HG02759 (cell line): ENCODE results near the gene MAB21L3.
A peak's percentile ranks its signal among the peaks of the same experiment; 100 is the strongest.

Experiments used
- ATAC-seq: cut with Tn5 transposase; IDR thresholded peaks from one replicate; pipeline ENCODE4 v1.9.1; 2021; ENCODE audit warnings: mild to moderate bottlenecking, moderate library complexity; ENCODE audit not compliant: unreplicated experiment

MAB21L3 gene

DNA sequence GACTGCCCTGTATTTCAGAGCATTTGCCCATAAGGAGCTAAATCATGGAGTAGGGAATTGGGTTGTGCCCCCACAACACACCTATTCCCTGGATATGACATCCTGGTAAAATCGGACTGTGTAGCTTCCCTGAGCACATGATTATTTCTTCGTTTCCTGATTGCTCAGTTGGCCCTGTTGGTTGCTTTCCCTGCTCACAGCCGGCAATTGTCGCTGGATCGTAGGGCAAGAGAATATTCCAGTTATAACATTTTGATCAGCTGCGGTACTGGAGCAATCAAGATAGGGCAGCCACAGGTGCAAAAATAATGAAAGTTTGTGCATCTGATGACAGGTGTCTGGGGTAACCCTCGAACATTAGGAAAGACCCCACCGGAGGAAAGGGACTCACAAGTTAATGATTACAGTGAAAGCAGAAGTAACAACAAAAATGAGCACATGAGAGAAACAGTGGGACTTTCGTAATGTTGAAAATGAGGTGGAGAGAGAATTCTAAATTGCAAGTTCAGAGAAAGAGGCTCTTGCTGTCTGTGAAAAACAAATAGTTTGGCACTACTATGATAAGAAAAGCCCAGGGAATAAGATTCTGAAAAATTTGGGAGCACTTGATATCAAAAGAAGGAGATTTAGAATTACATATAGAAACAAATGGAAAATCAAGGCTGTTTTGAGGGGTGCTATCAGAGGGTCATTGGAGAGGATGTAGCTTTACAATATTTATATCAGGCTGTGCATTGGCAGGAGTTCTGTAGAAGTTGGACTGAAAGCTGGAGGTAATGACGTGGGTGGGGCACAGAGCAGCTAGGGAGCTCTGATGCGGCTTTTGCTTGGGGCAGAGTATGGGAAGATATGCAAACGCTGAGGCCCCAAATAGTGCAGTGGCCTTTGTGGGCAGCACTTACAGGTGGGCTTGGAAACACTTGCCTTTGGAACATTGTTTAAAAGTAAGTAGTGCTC, at the start of gene MAB21L3:
Gene MAB21L3, plus strand, starts transcription at position 833 of the 957 bp plus-strand sequence. CDS start 1,217 bp downstream, outside the sequence.
- ATAC-seq: peak; percentile 79

DNA sequence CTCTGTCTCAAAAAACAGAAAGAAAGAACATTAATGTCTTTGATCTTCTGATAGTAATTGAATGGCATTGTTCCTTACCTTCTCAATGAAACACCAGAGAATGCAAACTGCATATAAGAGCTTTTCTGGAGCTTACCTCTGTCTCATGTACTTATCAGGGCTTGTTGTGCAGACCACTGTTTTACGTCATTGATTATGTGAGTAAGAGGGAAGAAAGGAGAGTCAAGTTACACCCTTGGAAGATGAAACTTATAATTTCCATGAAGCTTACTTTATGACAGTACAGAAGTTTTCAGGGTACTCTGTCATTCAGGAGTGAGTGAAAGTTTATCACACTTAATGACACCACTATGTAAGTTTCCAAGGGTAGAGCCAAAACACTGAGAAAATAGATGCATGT, 49.0 kb upstream of the MAB21L3 start:
- ATAC-seq: no peak

DNA sequence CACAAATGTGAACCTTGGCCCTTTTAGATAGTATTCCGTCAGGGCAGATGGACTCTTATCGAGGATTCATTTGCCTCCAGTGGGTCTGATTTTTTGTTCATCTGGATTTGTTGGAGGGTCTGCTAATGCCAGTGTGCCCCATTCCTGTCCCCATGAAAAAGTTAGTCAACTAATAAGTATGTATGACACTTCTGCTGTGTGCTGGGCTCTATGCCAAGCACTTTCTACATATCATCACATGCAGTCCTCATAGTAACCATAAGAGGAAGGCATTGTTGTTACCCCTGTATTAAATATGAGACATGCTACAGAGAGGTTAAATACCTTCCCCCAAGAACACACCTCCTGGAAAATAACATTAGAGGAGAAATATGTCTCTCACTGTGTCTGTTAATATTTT, 46.6 kb upstream of the MAB21L3 start:
- no peak for ATAC-seq

DNA sequence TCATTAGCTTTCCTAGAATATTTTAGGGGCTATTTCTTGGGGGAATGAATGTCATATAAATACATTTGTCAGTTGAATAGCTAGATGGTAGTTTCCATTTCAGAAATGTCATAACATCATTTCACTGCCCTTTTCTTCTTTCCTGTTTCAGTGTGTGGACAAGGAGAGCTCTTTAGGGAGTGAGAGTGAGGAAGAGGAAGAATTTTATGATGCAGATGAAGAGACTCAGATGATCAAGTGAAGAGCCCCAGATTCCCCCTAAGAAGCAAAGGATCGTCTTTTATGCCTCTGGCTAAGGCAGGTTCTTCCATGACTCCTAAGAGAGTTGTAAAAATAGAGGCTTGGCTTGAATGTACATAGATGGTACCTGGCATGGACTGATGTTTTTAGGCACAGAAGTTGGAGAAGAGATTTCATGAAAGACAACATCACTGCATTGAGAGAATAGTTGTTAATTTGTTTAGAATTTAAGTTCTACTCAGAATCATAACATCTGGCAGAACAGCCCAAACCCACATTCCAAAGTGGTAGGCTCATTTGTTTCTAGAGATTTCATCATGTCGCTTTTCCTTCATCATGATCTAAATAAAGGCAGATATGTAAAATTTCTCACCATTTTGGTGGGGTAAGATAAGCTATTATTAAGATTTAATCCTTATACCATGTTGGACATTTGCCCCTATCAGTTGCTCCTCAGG, 44.2 kb upstream of the MAB21L3 start:
- ATAC-seq: no peak

DNA sequence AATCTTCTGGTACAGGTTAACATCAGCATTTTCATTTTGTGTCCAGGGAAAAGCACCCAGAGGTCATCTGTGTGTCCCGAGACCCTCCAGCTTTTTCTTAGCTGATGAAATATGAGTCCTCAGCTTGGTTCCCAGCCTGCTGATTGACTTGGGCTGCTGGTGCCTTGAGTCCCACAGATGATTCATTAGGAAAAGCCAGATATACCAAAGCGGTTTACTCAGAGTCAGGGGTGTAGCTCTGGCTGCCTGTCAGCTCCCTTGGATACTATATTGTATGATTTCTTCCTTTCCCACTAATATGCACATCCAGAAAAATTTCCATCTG, 43.7 kb upstream of the MAB21L3 start:
- ATAC-seq: no peak

DNA sequence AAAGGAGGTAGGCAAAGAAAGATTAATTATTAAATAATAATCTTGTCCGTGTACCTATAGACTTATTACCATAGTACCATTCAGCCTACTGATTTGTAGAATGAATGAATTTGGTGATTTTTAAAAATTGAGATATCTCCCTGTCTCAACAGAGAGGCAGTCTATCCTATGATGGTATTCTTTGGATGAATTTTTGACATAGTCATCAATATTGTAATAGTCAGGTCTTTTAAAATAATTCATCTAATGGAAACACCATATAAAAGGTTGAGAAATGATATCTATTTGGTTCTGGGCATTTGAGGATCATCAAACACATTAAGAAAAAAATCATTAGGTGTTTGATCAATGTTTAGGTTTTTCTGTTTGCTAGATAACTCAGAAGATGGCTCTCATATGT, 35.6 kb upstream of the MAB21L3 start:
- no peak for ATAC-seq

DNA sequence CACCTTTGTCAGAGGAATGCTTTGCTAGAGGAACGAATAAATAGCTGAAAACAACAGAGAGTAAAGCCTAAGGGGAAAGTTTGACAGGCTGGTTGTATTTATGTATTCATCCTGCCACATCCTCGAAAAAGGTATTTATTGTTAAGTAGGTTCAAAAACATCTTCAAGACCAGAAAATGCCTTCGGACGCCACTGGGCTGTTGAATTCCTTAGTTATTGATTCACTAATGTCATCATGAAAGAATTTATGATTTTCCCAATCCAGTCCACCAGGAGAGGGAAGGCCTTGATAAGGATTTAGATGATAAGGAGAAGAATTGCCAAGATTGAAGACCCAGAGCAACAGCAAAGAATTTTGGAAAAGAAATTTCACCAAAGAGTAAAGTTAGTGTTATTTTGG, 35.2 kb upstream of the MAB21L3 start:
- no peak for ATAC-seq

DNA sequence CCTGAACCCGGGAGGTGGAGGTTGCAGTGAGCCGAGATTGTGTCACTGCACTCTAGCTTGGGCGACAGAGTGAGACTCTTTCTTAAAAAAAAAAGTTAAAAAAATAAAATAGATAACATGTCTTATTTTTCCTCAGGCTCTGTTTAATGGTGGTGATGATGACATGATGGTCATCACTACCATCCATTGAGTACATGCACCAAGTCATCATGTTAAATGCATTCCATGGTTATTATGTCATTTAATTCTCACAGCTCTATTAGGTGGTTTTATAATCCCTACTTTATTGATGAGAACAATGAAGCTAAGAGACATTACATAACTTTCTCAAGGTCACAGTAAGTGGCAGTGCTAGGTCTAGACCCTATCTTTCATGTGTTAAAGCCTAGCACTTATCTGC, 34.4 kb upstream of the MAB21L3 start:
- ATAC-seq: no peak

DNA sequence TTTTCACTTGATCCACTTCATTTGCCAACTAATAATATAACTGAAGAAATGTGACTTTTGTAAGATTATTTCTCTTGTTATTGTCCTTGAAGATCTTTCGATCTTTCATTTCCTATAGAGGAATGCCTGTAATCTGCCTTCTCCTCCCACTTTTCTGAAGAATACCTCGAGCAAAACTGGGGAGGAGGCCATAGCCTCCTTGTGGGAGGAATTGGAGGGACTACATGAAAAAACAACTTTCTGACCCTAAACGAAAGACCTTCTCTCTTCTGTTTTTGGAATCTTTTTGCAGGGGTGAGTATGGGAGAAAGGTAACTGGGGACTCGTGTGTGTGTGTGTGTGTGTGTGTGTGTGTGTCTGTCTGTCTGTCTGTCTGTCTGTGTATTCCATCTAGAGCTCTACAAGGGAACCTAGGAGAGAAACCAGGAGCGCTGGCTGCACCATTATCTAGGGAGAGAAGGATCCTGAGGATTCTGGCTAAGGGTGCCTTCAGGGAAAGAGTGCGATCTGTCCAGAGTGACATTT, 32.4 kb upstream of the MAB21L3 start:
- ATAC-seq: no peak

DNA sequence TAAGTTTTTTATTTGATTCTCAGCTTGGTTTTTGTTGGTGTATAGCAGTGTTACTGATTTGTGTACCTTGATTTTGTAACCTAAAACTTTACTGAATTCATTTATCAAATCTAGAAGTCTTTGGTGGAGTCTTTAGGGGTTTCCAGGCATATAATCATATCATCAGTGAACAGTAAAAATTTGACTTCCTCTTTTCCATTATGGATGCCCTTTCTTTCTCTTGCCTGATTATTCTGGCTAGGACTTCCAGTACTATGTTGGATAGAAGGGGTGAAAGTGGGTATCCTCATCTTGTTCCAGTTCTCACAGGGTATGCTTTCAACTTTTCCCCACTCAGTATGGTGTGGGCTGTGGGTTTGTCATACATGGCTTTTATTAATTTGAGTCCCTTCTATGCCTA, 23.6 kb upstream of the MAB21L3 start:
- ATAC-seq: no peak

DNA sequence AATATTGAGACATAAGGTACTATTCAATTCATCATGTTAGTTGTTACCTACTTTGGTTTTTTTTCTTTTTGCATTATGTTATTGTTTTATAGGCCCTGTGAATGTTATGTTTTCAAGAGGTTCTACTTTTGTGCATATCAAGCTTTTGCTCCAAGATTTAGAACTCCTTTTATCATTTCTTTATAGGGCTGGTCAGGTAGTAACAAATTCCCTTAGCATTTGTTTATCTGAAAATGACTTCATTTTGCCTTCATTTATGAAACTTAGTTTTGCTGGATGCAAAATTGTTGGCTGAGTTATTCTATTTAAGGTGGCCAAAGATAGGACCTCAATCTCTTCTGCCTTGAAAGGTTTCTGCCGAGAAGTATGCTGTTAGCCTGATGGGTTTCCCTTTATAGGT, 21.3 kb upstream of the MAB21L3 start:
- no peak for ATAC-seq

DNA sequence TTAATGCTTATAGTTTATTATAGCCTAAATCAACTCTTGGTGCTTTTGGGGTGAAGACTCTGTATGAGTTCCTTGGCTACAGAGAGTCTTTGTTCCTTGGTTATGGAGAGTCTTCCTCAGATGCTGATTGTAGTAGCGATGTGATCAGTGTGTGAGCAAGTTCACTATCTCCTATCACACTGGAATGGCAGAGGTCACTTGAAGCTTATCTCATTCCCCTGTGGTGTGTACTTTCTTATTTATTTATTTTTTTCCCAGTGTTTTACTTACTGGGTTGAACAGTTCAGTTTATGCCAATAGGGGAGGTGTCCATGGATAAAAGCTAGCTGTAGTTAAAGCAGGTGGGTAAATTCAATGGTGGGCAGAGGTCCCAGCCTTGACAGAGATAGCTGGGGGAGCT, 20.1 kb upstream of the MAB21L3 start:
- ATAC-seq: no peak

DNA sequence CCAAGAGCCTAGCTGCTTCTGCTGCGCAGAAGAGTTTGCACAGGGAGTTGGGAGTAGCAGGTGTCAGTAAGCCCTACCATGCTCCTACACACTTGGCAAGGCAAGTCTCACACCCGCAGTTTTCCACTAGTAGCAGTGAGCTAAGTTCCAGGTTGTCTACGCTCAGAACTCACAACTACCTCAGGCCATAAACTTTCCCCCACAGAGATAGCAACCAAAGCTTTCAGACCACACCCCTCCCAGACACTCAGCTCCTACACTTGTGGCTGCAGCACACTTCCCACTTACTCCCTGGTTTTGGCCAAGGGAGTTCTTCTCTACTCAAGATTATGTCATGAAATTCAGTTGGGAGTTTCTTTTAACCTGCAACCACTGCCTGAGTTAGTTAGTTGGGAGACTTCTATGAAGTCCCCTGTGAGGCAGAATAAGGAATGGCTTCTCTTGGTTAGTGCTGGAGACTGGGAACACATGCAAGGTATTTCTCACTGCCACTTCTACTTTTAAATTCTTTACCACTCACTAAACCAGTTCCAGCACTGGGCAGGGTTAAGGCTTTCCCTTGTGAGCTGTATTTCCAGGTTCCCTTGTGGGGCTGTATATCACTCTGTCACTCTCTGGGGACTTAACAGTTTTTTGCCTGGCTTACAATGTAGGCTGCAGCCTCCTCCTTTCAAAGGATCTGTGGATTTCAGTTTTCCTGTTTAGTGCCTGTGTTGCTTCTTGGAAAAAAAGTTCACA, 18.3 kb upstream of the MAB21L3 start:
- no peak for ATAC-seq

DNA sequence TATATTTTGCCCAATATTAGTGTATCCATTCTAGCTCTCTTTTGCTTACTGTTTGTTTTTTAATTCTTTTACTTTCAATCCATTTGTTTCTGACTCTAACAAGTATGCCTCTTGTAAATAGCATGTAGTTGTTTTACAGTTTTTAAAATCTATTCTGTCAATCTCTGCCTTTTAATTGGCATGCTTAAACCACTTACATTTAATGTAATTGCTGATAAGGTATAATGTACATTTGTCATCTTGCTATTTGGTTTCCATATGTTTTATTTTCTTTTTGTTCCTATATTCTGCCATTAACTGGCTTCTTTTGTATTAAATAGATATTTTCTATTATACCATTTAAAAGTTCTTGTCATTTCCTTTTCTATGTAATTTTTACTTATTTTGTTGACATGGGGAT, 16.2 kb upstream of the MAB21L3 start:
- no peak for ATAC-seq

DNA sequence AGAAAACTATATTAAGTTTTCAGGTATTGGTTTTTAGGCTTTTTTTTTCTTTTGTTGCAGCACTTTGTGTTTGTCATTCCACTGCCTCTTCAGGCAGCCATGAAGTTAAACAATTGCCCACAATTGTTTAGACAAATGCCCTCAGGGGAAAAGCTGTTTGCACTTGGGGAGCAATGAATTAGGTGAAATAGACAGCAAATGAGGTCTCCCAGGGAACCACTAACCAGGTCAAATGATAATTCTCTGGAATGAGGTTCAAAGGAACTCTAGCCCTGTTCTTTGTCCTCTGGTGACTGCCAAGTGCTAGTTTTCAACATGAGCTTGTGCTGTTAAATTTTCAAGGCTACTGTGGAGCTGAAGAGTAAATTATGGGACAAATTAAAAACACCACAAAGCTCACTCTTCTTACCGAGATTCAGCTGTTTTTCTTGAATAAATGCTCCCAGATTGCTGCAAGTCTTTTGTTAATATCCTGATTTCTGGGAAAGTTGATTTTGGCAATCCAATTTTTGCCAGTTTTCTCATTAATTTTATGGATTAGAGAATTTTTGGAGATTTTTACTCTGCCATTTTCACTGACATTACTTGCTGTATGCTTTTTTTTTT, 15.1 kb upstream of the MAB21L3 start:
- ATAC-seq: no peak

DNA sequence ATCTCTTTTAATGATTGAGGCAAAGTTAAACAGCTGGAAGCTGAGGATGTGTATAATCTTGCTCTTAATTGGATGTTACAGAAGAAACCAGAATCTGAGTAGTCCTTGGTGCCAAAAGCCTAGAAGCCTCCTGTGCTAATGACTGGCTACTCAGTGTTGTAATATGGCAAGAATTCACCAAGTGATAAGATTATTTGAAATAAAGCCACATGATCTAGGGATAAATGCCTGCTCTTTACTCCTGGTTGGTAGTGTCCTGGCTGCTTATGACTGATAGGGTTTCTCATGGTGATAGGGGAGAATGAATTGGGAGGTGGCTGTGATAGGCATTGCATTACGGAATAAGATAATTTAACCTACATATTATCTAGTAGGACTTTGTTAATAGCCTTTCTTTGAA, 13.6 kb upstream of the MAB21L3 start:
- ATAC-seq: no peak

DNA sequence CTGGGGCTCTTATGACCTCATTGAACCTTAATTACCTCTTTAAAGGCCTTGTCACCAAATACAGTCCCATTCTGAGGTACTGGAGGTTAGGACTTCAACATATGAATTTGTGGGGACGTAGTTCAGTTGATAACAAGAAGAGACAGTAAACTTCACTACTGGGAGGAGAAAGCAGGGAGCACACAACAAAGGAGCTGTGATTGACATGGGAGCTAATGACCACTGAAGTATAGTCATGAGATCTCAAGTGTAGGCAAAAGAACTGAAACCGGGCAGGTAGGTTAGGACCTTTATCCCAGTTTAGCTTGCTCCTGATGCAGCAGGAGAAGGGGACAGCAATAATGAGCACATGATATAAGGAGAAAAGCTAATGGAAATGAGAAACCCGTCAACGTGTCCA, 11.8 kb upstream of the MAB21L3 start:
- no peak for ATAC-seq

DNA sequence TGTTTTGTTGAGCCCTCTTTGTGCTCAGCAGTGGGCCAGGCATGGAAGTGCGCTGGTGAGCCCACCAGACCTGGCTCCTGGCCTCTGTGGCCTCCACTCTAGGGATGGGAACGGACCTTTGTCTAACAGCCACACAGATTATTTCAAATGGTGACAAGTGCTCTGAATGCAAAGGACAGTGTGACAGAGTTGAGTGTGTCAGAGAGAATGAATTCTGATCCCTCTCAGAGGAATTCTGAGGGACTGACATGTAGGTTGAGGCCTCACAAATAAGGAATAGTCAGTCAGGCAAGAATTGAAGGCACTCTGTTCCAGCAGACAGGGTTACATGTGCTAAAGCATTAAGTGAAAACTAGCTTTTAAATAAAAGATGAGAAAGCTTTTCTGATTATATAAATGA, 11.3 kb upstream of the MAB21L3 start:
- no peak for ATAC-seq

DNA sequence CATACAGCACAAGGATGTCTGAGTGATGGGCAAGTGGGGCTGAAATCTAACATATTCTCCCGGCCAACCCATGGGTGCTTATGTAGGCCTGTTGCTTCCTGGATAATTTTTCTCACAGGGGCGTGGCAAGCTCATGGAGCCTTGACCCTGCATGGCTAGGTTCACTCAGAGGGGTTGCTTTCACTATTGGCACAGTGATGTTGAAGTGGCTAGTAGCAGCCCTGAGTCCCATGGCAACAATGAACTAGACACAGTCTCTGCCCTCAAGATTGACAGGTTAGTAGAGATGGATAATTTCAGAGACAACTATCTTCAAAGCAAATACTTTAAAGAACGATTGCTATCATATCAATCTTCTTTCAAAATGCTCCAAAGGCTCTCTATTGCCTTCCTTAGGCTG, 6.5 kb upstream of the MAB21L3 start:
- no peak for ATAC-seq

DNA sequence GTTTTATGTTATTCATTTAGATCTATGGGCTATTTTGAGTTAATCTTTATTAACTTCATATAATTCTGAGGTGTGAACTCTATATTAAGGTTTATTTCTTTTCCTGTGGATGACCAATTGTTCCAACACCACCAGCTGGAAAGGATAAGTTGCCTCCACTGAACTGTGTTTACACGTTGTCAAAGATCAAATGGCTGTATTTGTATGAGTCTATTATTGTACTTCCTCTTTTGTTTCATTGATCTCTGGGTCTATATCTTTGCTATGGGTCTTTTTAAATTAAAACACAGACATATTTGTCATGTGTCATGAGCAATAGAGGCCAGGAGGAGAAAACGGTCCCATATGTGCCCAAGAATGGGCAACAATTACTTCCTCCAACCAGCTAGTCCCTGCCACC, 5.2 kb upstream of the MAB21L3 start:
- ATAC-seq: no peak

DNA sequence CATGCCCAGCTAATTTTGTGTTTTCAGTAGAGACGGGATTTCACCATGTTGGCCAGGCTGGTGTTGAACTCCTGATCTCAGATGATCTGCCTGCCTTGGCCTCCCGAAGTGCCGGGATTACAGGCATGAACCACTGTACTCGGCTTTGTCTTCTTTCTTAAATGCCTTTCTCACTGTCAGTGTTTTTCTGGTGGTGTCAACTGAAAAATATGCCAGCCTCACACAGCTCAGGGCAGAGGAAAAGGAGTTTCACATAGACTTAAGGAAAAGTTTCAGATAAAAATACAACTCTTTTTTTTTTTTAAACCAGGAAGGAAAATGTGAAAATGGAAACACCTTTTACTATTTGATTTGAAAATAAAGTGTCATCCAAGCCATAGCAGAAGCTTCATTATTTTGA, 4.6 kb upstream of the MAB21L3 start:
- ATAC-seq: no peak
